OCI-LY7 (cell line): ENCODE measurements around the gene STK10. TPM values are rescaled to one million over a fixed set of nuclear protein-coding genes. Genes with fewer than 3 reads are reported as not detected.

ENCODE experiments used
- BruUV-seq: library from RNA; stranded (reverse); fragments of 400-500 nt; replicated peaks from 2 replicates; lab custom pipeline; 2021; lab: Mats Ljungman, UMichigan
- CTCF ChIA-PET: fragments of 300-600 bp; sonication (Branson Sonifier 250); formaldehyde crosslinking; loops from one replicate; lab custom pipeline; 2022; ENCODE audit warnings: antibody characterized with exemption; ENCODE audit not compliant: unreplicated experiment; lab: Charles Lee
- POLR2A ChIA-PET: fragments of 300-600 bp; sonication (Branson Sonifier 250); formaldehyde crosslinking; loops from one replicate; lab custom pipeline; 2022; ENCODE audit warnings: antibody characterized with exemption; lab: Charles Lee
- DNase-seq: peaks from one replicate; pipeline ENCODE4 v3.0.0-alpha.2; 2015; ENCODE audit warnings: low spot score
- H2AFZ ChIP-seq: fragments of 200-600 bp; sonication (generic), shearing (Covaris generic); 2 replicates; pipeline ENCODE4 v1.6.1; 2014; ENCODE audit warnings: mild to moderate bottlenecking, antibody characterized with exemption, low read length, moderate library complexity
- H3K27ac ChIP-seq: fragments of 200-600 bp; sonication (generic); 2 replicates; pipeline ENCODE4 v1.5.1; 2014; ENCODE audit warnings: mixed run types, low read depth, mild to moderate bottlenecking, moderate library complexity, low read length, inconsistent platforms; ENCODE audit not compliant: poor library complexity, severe bottlenecking
- H3K36me3 ChIP-seq: fragments of 200-600 bp; sonication (generic); 2 replicates; pipeline ENCODE4 v1.6.1; 2014; ENCODE audit warnings: mild to moderate bottlenecking, antibody characterized with exemption, low read length, moderate library complexity, mixed read lengths; ENCODE audit not compliant: insufficient read depth
- H3K4me1 ChIP-seq: fragments of 200-600 bp; sonication (generic); 2 replicates; pipeline ENCODE4 v1.5.1; 2014; ENCODE audit warnings: mild to moderate bottlenecking, low read length; ENCODE audit not compliant: insufficient read depth, poor library complexity, severe bottlenecking
- H3K4me2 ChIP-seq: fragments of 200-600 bp; sonication (generic); 2 replicates; pipeline ENCODE4 v1.6.1; 2014; ENCODE audit warnings: mild to moderate bottlenecking, low read length
- H3K4me3 ChIP-seq: fragments of 200-600 bp; sonication (generic); 2 replicates; pipeline ENCODE4 v1.5.1; 2014; ENCODE audit warnings: mild to moderate bottlenecking, low read depth, low read length; ENCODE audit not compliant: poor library complexity, severe bottlenecking
- H3K79me2 ChIP-seq: fragments of 200-600 bp; sonication (generic); 2 replicates; pipeline ENCODE4 v1.6.1; 2016; ENCODE audit warnings: low read depth, mild to moderate bottlenecking, low read length, moderate library complexity, mixed read lengths; ENCODE audit not compliant: insufficient read depth
- H3K9me2 ChIP-seq: fragments of 200-600 bp; sonication (generic); 2 replicates; pipeline ENCODE4 v1.6.1; 2016; ENCODE audit warnings: mild to moderate bottlenecking, low read length, mixed read lengths; ENCODE audit not compliant: insufficient read depth
- H3K9me3 ChIP-seq: fragments of 200-600 bp; sonication (generic); 2 replicates; pipeline ENCODE4 v1.6.1; 2014; ENCODE audit warnings: mild to moderate bottlenecking, mixed run types, low read length, mixed read lengths
- H4K20me1 ChIP-seq: fragments of 200-600 bp; sonication (generic); 2 replicates; pipeline ENCODE4 v1.6.1; 2014; ENCODE audit warnings: mild to moderate bottlenecking, antibody characterized with exemption, low read length, moderate library complexity, mixed read lengths; ENCODE audit not compliant: insufficient read depth
- EZH2phosphoT487 ChIP-seq: fragments of 200-600 bp; sonication (generic); IDR thresholded peaks from 2 replicates; pipeline ENCODE4 v1.6.1; 2018; ENCODE audit warnings: low read depth, borderline replicate concordance, mild to moderate bottlenecking, mixed run types, antibody characterized with exemption, low read length, moderate library complexity, mixed read lengths
- intact Hi-C: fragments of 100-400 bp; cut with micrococcal nuclease; formaldehyde crosslinking; loops from one replicate; pipeline ENCODE4 v1.10.0; 2022; ENCODE audit not compliant: unreplicated experiment
- total RNA-seq, 2 experiments: library from RNA; depleted of rRNA in 1 of 2; stranded (reverse); fragments of >200 nt in 1 of 2; shearing (Covaris generic) in 1 of 2; gene quantifications; 2 replicates each; pipeline ENCODE4 v1.2.3, GENCODE V29; 2014 to 2022
- TF ChIP-seq, protein P1 (sequence below): fragments of 200-600 bp; sonication (generic); conservative IDR thresholded peaks from 2 replicates; pipeline ENCODE4 v1.5.1; 2014; ENCODE audit warnings: mild to moderate bottlenecking, antibody characterized with exemption, low read length, moderate library complexity, mixed read lengths

STK10 gene
- total RNA-seq, 2 experiments from 2014 or later, result 53.7 to 89.7 TPM

DNA sequence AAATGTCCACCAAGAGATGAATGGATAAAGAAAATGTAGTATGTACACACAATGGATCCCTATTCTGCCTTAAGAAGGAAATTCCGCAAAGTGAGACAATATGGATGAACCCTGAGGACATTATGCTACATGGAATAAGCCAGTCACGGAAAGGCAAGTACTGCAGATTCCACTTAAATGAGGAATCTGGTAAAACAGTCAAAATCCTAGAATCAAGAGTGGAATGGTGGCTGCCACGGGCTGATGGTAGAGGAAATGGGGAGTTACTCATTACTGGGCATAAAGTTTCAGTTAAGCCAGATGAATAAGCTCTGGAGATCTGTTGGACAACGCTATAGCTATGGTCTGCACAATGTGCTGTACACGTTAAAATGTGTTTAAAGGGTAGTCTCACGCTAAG lies 47.2 kb downstream of the STK10 start:
- CTCF ChIA-PET, result interaction anchor here (0.5 to 0.6 kb wide), 2 partner anchors 48 to 125 kb away, joined by 4 to 5 read pairs; no protein-coding TSS in a partner anchor
- no peak overlapping the region for H3K4me3 ChIP-seq
- no peaks in the 10 kb centered on the region for H3K9me2 ChIP-seq
- no peak overlapping the region for H2AFZ ChIP-seq
- POLR2A ChIA-PET, result interaction anchor here (1.0 to 1.1 kb wide), 2 partner anchors 13 to 19 kb away, joined by 4 to 5 read pairs; no protein-coding TSS in a partner anchor
- peak overlapping the region; percentile 85 for H3K27ac ChIP-seq
- H4K20me1 ChIP-seq, result no peaks in the 10 kb centered on the region
- no peak for DNase-seq
- TF ChIP-seq, protein P1, sequence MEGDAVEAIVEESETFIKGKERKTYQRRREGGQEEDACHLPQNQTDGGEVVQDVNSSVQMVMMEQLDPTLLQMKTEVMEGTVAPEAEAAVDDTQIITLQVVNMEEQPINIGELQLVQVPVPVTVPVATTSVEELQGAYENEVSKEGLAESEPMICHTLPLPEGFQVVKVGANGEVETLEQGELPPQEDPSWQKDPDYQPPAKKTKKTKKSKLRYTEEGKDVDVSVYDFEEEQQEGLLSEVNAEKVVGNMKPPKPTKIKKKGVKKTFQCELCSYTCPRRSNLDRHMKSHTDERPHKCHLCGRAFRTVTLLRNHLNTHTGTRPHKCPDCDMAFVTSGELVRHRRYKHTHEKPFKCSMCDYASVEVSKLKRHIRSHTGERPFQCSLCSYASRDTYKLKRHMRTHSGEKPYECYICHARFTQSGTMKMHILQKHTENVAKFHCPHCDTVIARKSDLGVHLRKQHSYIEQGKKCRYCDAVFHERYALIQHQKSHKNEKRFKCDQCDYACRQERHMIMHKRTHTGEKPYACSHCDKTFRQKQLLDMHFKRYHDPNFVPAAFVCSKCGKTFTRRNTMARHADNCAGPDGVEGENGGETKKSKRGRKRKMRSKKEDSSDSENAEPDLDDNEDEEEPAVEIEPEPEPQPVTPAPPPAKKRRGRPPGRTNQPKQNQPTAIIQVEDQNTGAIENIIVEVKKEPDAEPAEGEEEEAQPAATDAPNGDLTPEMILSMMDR, result no peak
- BruUV-seq, result no TSS peak
- peaks cover 23% of the 10 kb centered on the region for H3K79me2 ChIP-seq
- intact Hi-C loops, result loop anchor here (1.0 to 2.0 kb wide), 2 partner anchors 34 to 47 kb away; partner anchors contain the start of gene STK10
- H3K9me3 ChIP-seq, result peaks cover 6% of the 10 kb centered on the region; the same call in 1 of the 2 replicates
- H3K36me3 ChIP-seq, result peaks cover 13% of the 10 kb centered on the region
- H3K4me2 ChIP-seq, result peak overlapping the region; percentile 44; the same call in 1 of the 2 replicates
- H3K4me1 ChIP-seq, result peaks cover 50% of the 10 kb centered on the region

DNA sequence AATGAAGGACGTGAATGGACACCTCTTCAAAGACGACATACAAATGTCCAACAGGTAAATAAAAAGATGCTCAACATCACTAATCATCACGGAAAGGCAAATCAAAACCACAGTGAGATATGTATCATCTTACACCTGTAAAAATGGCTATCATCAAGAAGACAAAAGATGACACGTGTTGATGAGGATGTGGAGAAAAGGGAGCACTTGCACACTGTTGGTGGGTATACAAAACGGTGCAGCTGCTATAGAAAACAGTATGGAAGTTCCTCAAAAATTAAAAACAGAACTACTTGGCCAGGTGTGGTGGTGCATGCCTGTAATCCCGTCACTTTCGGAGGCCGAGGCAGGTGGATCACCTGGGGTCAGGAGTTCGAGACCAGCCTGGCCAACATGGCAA lies 47.9 kb downstream of the STK10 start:
- intact Hi-C loops, result loop anchor here (1.0 to 2.0 kb wide), 2 partner anchors 35 to 48 kb away; partner anchors contain the start of gene STK10
- no peak for TF ChIP-seq EZH2phosphoT487
- TF ChIP-seq, protein P1, result no peak
- peak; percentile 90 for DNase-seq
- H3K36me3 ChIP-seq, result peaks cover 19% of the 10 kb centered on the region
- H2AFZ ChIP-seq, result no peak overlapping the region
- peak overlapping the region; percentile 54 for H3K4me2 ChIP-seq
- POLR2A ChIA-PET, result interaction anchor here (1.0 to 1.1 kb wide), 2 partner anchors 14 to 24 kb away, joined by 4 read pairs; no protein-coding TSS in a partner anchor
- H3K79me2 ChIP-seq, result peaks cover 23% of the 10 kb centered on the region
- peak overlapping the region; percentile 85 for H3K27ac ChIP-seq
- BruUV-seq, result no TSS peak
- H4K20me1 ChIP-seq, result no peaks in the 10 kb centered on the region
- CTCF ChIA-PET, result no interaction called here
- peaks cover 10% of the 10 kb centered on the region; the same call in 1 of the 2 replicates for H3K9me3 ChIP-seq
- peaks cover 50% of the 10 kb centered on the region for H3K4me1 ChIP-seq
- H3K4me3 ChIP-seq, result peak overlapping the region; percentile 16
- no peaks in the 10 kb centered on the region for H3K9me2 ChIP-seq

DNA sequence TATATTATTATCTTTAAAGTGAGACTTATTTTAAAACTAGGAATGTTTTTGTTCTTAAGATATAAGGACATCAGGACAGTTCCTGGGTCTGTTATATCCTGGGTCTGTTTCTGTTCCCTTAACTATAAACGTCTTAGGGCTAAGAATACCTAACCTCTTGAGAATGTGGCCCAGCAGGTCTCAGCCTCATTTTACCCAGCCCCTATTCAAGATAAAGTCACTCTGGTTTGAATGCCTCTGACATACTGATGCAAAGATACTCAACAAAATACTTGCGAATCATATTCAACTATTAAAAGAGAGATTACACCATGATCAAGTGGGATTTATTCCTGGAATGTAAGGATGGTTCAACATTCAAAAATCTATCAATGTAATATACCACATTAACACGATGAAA lies 51.0 kb downstream of the STK10 start:
- no peak overlapping the region for H3K4me2 ChIP-seq
- no peak for TF ChIP-seq EZH2phosphoT487
- TF ChIP-seq, protein P1, result no peak
- CTCF ChIA-PET, result no interaction called here
- no peaks in the 10 kb centered on the region for H4K20me1 ChIP-seq
- peaks cover 38% of the 10 kb centered on the region for H3K4me1 ChIP-seq
- no peak for DNase-seq
- peaks cover 39% of the 10 kb centered on the region for H3K36me3 ChIP-seq
- peaks cover 20% of the 10 kb centered on the region; the same call in 1 of the 2 replicates for H3K9me3 ChIP-seq
- H3K27ac ChIP-seq, result no peak overlapping the region
- POLR2A ChIA-PET, result no interaction called here
- no TSS peak for BruUV-seq
- H2AFZ ChIP-seq, result no peak overlapping the region
- H3K4me3 ChIP-seq, result no peak overlapping the region
- intact Hi-C loops, result no loop called here
- H3K79me2 ChIP-seq, result peaks cover 32% of the 10 kb centered on the region
- H3K9me2 ChIP-seq, result no peaks in the 10 kb centered on the region
